ENCODE data around the gene BYSL. TPM values are rescaled to one million over a fixed set of nuclear protein-coding genes. Genes with fewer than 3 reads are reported as not detected.
A peak's percentile ranks its signal among the peaks of the same experiment; 100 is the strongest.

The BYSL gene
- total RNA-seq, 2 experiments from 2014 or later, result 36.1 to 54.5 TPM

DNA sequence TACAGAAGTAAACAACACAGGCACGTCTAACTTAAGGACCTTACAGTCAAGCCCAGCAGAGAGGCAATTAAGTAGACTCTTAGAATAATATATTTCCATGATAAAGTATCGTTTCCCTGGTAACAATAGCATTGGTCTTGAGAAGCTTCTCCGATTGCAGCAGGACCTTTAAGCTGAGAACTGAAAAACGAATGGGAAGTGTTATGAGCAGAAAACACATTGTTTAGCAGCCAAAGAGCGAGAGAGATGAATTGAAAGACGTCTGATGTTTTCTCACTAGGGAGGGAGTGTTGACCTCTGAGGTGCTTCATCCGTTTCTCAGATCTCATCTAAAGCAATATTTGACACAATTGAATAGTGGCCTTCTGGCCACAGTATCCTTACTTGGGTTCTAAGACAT lies 855 bp downstream of the BYSL start:
- intact Hi-C loops (cut with micrococcal nuclease; ENCODE audit: unreplicated experiment), result loop anchor here (5.0 kb wide), 1 partner anchor 75 kb away; no protein-coding TSS in a partner anchor
- Histone ChIP-seq H2AFZ (ENCODE audit: low read length) (no peak overlapping the region), H3K9me2 (ENCODE audit: insufficient read depth, low read length) (no peaks in the 10 kb centered on the region), H3K79me2 (ENCODE audit: insufficient read depth, low read depth, low read length) (peaks cover 87% of the 10 kb centered on the region), H4K20me1 (ENCODE audit: insufficient read depth, low read length) (0 out of 2 replicates have a peak, but pooled peaks cover 10% of the 10 kb centered on the region), H3K9me3 (ENCODE audit: low read length) (no peaks in the 10 kb centered on the region), H3K4me1 (ENCODE audit: insufficient read depth, low read length, poor library complexity, severe bottlenecking) (peaks cover 25% of the 10 kb centered on the region), H3K4me2 (ENCODE audit: low read length) (peak overlapping the region; percentile 95), H3K27ac (ENCODE audit: low read depth, low read length, poor library complexity, severe bottlenecking) (peak overlapping the region; percentile 74), H3K36me3 (ENCODE audit: insufficient read depth, low read length) (peaks cover 53% of the 10 kb centered on the region), H3K4me3 (ENCODE audit: low read depth, low read length, poor library complexity, severe bottlenecking) (peak overlapping the region; percentile 92)
- TF ChIP-seq EZH2phosphoT487 (IDR thresholded peaks at IDR 0.05; ENCODE audit: borderline replicate concordance, low read depth, low read length), result no peak
- TF ChIP-seq, protein P1, sequence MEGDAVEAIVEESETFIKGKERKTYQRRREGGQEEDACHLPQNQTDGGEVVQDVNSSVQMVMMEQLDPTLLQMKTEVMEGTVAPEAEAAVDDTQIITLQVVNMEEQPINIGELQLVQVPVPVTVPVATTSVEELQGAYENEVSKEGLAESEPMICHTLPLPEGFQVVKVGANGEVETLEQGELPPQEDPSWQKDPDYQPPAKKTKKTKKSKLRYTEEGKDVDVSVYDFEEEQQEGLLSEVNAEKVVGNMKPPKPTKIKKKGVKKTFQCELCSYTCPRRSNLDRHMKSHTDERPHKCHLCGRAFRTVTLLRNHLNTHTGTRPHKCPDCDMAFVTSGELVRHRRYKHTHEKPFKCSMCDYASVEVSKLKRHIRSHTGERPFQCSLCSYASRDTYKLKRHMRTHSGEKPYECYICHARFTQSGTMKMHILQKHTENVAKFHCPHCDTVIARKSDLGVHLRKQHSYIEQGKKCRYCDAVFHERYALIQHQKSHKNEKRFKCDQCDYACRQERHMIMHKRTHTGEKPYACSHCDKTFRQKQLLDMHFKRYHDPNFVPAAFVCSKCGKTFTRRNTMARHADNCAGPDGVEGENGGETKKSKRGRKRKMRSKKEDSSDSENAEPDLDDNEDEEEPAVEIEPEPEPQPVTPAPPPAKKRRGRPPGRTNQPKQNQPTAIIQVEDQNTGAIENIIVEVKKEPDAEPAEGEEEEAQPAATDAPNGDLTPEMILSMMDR (conservative IDR thresholded peaks at IDR 0.05; ENCODE audit: low read length), result no peak
- ChIA-PET CTCF (ENCODE audit: unreplicated experiment) (interaction anchor here (1.4 to 1.9 kb wide), 2 partner anchors 27 to 120 kb away, joined by 10 to 11 read pairs; partner anchors contain the start of gene USP49), POLR2A (interaction anchor here (0.9 to 2.9 kb wide), 7 partner anchors 11 to 118 kb away, joined by 3 to 15 read pairs (median 7); partner anchors contain the start of genes CCND3 and USP49)
- no TSS peak for BruUV-seq (replicated peaks)
- no peak for DNase-seq (ENCODE audit: low spot score)

DNA sequence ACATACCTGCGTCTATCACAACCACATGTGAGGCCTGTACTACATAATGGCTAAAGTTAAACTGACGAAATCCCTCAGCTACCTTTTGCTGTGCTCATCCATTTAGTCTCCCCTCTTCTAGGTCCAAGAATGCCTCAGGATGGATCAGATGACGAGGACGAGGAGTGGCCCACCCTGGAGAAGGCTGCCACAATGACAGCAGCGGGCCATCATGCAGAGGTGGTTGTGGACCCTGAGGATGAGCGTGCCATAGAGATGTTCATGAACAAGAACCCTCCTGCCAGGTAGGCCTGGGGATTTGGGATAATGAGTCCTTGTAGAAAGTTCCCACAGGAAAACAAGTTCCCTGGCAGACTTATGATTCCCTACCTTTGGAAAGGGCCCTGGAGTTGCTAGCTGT lies 6.0 kb downstream of the BYSL start:
- ChIA-PET POLR2A (interaction anchor here (0.6 to 4.2 kb wide), 4 partner anchors 12 to 133 kb away, joined by 3 to 19 read pairs (median 4); no protein-coding TSS in a partner anchor), CTCF (ENCODE audit: unreplicated experiment) (no interaction called here)
- no peak overlapping the region for H3K4me3 ChIP-seq (ENCODE audit: low read depth, low read length, poor library complexity, severe bottlenecking)
- TF ChIP-seq, protein P1 (conservative IDR thresholded peaks at IDR 0.05; ENCODE audit: low read length), result no peak
- no peak for TF ChIP-seq EZH2phosphoT487 (IDR thresholded peaks at IDR 0.05; ENCODE audit: borderline replicate concordance, low read depth, low read length)
- 0 out of 2 replicates have a peak, but pooled peaks cover 8% of the 10 kb centered on the region for H4K20me1 ChIP-seq (ENCODE audit: insufficient read depth, low read length)
- H3K4me2 ChIP-seq (ENCODE audit: low read length), result no peak overlapping the region
- H3K79me2 ChIP-seq (ENCODE audit: insufficient read depth, low read depth, low read length), result peaks cover 63% of the 10 kb centered on the region
- BruUV-seq (replicated peaks), result no TSS peak
- no peak for DNase-seq (ENCODE audit: low spot score)
- H3K9me2 ChIP-seq (ENCODE audit: insufficient read depth, low read length), result no peaks in the 10 kb centered on the region
- intact Hi-C loops (cut with micrococcal nuclease; ENCODE audit: unreplicated experiment), result no loop called here
- no peaks in the 10 kb centered on the region for H3K9me3 ChIP-seq (ENCODE audit: low read length)
- H2AFZ ChIP-seq (ENCODE audit: low read length), result no peak overlapping the region
- no peak overlapping the region for H3K27ac ChIP-seq (ENCODE audit: low read depth, low read length, poor library complexity, severe bottlenecking)
- peaks cover 14% of the 10 kb centered on the region for H3K4me1 ChIP-seq (ENCODE audit: insufficient read depth, low read length, poor library complexity, severe bottlenecking)
- H3K36me3 ChIP-seq (ENCODE audit: insufficient read depth, low read length), result peaks cover 93% of the 10 kb centered on the region

DNA sequence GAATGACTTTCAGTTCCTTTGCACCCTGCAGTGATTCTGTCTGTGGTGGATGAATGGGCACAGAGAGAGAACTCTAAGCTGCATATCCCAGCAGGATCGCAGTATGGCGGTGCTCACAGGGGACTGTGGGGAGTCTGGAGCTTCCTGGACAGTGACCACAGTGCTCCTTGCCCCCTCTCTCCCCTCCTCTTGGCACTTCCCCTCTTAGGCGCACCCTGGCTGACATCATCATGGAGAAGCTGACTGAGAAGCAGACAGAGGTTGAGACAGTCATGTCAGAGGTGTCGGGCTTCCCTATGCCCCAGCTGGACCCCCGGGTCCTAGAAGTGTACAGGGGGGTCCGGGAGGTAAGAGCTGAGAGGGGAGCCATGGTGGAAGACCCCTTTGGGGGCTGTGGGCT lies 8.6 kb downstream of the BYSL start:
- peaks cover 4% of the 10 kb centered on the region; the same call in 1 of the 2 replicates for H4K20me1 ChIP-seq (ENCODE audit: insufficient read depth, low read length)
- no peak overlapping the region for H3K4me2 ChIP-seq (ENCODE audit: low read length)
- TF ChIP-seq, protein P1 (conservative IDR thresholded peaks at IDR 0.05; ENCODE audit: low read length), result no peak
- no peaks in the 10 kb centered on the region for H3K9me3 ChIP-seq (ENCODE audit: low read length)
- POLR2A ChIA-PET, result interaction anchor here (4.2 kb wide), 1 partner anchor 10 kb away, joined by 19 read pairs; no protein-coding TSS in a partner anchor
- H3K36me3 ChIP-seq (ENCODE audit: insufficient read depth, low read length), result peaks cover 93% of the 10 kb centered on the region
- peaks cover 45% of the 10 kb centered on the region for H3K79me2 ChIP-seq (ENCODE audit: insufficient read depth, low read depth, low read length)
- no peak overlapping the region for H3K27ac ChIP-seq (ENCODE audit: low read depth, low read length, poor library complexity, severe bottlenecking)
- no peaks in the 10 kb centered on the region for H3K9me2 ChIP-seq (ENCODE audit: insufficient read depth, low read length)
- H3K4me1 ChIP-seq (ENCODE audit: insufficient read depth, low read length, poor library complexity, severe bottlenecking), result peaks cover 15% of the 10 kb centered on the region
- intact Hi-C loops (cut with micrococcal nuclease; ENCODE audit: unreplicated experiment), result no loop called here
- H3K4me3 ChIP-seq (ENCODE audit: low read depth, low read length, poor library complexity, severe bottlenecking), result no peak overlapping the region
- BruUV-seq (replicated peaks), result no TSS peak
- CTCF ChIA-PET (ENCODE audit: unreplicated experiment), result no interaction called here
- DNase-seq (ENCODE audit: low spot score), result no peak
- H2AFZ ChIP-seq (ENCODE audit: low read length), result no peak overlapping the region
